Suprapubic skin (tissue), 4 donors: ENCODE results near the gene RRP1B.

ENCODE experiments used
- EP300 ChIP-seq: sonication (generic); formaldehyde crosslinking; IDR thresholded peaks from one replicate; pipeline ENCODE4 v1.6.1; 2017; ENCODE audit warnings: antibody characterized with exemption
- POLR2A ChIP-seq, 2 donors: fragments of 450-650 bp; IDR thresholded peaks; one replicate each; pipeline ENCODE4 v1.6.1; 2017; ENCODE audit warnings: antibody characterized with exemption in 2 of 2, mild to moderate bottlenecking in 2 of 2, moderate library complexity in 2 of 2
- POLR2AphosphoS5 ChIP-seq, 3 donors: sonication (generic); formaldehyde crosslinking; IDR thresholded peaks; one replicate each; pipeline ENCODE4 v1.6.1; 2017; ENCODE audit warnings: antibody characterized with exemption in 3 of 3
- TF ChIP-seq, protein P1 (sequence below), 2 donors: fragments of 200-600 bp in 1 of 2; fragments of 450-650 bp in 1 of 2; sonication (generic) in 1 of 2; IDR thresholded peaks; one replicate each; pipeline ENCODE4 v1.5.1; 2016 to 2019; ENCODE audit warnings: antibody characterized with exemption in 2 of 2, mild to moderate bottlenecking in 1 of 2, moderate library complexity in 1 of 2

DNA sequence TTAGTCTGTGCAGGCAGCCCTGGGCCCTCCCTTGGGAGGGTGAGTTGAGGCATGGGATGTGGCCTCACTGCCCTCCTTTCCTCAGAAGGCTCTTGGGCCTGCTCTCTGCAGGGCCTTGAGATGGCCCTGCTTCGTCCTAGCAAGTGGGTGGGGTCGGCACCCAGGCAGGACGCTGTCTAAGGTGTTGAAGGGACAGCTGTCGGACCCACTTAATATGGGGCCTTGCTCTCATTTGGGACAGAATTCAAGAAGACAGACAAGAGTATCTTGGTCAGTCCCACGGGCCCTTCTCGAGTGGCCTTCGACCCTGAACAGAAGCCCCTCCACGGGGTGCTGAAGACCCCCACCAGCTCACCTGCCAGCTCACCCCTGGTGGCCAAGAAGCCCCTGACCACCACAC, 33.6 kb downstream of the RRP1B start:
- TF ChIP-seq POLR2AphosphoS5 (IDR thresholded peaks at IDR 0.05): no peak
- TF ChIP-seq, protein P1, sequence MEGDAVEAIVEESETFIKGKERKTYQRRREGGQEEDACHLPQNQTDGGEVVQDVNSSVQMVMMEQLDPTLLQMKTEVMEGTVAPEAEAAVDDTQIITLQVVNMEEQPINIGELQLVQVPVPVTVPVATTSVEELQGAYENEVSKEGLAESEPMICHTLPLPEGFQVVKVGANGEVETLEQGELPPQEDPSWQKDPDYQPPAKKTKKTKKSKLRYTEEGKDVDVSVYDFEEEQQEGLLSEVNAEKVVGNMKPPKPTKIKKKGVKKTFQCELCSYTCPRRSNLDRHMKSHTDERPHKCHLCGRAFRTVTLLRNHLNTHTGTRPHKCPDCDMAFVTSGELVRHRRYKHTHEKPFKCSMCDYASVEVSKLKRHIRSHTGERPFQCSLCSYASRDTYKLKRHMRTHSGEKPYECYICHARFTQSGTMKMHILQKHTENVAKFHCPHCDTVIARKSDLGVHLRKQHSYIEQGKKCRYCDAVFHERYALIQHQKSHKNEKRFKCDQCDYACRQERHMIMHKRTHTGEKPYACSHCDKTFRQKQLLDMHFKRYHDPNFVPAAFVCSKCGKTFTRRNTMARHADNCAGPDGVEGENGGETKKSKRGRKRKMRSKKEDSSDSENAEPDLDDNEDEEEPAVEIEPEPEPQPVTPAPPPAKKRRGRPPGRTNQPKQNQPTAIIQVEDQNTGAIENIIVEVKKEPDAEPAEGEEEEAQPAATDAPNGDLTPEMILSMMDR (IDR thresholded peaks at IDR 0.05): no peak
- TF ChIP-seq EP300: no peak
- TF ChIP-seq POLR2A (IDR thresholded peaks at IDR 0.05): no peak
